Activated CD4-positive, alpha-beta T cell treated with anti-CD3 and anti-CD28 coated beads, Interleukin-2, amount 50 U/mL, for 4 hours (primary cell): Measurements from ENCODE around the gene SLC1A1.

ENCODE experiments used
- DNase-seq, 2 experiments: peaks; one replicate each; pipeline ENCODE4 v3.0.0-alpha.2; 2020

SLC1A1 gene

DNA sequence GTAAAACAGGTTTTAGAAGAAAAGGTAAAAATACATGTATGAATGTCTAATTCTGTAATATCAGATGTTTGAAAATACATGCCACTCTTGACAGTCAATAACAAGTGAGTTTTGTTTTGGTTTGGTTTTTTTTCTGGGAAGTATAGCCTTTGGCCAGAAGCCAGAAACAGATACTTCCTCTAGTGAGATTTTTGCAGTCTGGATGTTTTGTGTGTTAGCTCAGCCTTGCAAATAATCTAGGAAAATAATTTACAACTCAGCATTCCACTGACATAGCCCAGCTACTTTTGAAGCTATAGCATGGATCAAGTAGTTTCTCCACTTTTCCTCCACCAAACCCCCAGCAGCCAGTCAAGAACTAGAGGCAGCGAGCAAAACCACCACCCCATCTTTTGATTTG, 56.7 kb downstream of the SLC1A1 start:
- no peak for DNase-seq

DNA sequence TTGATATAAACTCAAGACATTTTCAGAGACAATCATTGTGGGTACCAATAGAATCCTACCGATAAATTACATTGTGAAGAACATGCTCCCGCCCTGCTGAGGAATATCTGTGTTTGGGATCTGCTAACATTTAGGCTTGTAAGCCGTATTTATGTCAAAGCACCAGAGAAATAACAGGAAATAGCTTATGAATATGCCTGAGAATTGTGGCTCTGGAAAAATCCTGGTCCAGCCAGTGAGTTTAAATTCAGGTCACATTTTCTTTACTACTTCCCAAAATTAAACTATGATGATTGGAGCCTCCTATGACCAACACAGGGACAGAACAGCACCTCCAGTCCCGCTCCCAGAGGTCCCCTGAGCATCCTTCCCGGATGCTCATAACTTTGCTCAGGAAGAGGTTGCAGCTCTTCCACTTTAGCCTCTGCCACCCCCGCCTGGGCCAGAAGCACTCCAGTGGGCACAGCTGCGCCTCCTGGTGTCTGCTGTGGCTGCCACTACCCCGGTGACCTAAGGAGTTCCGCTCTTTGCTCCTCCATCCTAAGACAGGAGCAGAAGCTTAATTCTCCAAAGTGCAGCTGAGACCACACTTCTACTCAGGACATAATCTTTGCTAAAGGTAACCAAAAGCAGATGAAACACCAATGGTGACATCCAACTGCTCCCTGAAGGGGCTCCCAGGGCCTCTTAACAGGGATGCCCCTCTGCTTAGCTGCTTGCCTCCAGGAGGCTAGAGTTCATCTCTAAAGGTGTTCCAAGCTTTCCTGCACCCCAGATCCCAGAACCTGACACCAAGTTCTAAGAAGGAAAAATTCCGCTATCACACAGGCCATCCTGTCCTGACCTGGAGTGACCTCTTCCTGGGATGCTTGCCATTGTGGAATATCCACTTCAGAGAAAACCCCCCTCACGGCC, 58.8 kb downstream of the SLC1A1 start:
- DNase-seq: no peak

DNA sequence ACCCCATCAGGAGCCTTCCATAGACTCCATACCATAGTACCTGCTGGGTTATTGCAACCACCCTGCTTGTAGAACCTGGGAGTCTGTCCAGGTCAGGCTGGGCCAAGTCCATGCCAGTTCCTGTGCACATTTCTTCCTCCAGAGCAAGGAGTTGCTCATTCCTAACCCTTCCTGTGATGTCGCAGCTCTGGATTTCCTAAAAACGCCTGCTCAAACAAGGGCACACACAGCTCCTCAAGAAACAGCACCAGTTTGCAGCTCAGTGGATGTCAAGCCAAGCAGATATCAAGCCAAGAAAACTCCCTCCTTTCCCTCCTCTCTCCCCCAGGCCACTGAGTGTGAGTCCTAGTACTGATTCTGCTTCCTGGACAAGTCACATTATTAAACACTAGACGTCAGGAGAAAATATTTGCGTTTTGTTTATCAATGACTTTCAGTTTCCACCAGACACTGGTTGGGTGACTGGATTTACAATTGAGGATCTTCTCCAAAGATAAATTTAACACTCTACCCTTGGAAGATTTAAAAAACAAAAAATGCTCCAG, 59.6 kb downstream of the SLC1A1 start:
- DNase-seq: no peak

DNA sequence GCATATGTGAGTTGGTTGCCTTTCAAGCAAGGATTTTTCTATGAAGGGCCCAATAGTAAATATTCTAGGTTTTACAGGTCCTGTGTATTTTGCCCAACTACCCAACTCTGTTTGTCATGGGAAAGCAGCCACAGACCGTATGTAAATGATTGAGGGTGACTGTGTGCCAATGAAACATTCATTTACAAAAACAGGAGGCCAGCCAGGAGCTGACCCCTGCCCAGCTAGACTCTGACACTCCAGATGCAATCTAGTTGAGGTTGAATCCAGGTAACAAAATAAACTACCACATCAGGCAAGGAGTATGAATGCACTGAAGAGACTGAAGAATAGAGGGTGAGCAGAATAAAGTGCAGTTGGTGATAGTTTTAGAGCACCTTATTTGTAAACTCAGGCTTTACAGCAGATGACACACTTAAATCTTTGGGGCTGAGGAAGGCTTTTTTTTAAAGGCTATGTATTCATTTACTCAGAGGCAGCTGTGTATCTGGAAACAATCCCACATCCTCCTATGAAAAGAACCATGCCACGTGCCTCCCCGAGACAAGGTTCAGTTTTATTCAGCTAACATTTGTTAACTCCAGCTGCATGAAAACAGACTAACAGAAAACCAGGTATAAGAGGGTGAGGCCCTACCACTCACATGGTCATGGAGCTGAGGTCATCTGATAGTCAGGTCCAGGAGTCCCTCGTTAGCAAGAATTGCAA, 60.7 kb downstream of the SLC1A1 start:
- DNase-seq: no peak

DNA sequence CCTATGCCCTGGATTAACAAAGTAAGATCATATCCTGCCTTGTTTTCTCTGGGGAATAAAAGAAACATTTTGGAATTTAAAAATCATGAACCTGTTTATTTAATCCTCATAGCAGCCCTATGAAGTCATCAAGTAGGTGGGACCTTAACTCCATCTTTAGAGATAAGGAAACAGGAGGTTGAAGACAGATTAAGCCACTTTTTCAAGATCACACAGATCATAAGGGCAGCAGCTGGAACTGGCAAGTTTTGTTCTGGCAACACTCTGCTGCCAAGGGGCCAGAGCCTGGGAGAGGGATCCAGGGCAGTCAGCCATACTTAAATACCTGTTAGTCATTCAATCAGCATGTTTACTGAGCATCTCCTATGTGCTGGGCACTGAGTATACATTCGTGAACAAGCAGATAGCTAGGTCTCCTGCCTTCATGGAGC, 63.7 kb downstream of the SLC1A1 start:
- no peak for DNase-seq

DNA sequence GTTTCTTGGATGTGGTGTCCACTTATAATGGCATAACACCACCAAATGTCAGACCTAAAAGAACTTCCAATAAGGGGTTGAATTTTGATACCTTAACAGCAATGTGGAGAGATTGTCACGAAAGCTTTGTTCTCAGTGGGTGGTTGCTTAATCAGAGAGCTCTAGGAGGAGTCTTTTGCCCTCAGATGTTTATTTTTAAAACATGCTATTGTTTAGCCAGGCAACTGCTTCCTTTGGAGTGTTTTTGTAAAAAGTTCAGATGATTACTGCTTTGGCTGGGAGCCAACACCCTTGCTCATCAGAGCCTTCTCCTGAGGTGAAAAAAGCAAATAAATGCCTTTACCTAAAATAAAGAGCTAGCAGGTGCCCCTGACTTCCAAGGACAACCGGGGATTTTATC, 65.0 kb downstream of the SLC1A1 start:
- no peak for DNase-seq

DNA sequence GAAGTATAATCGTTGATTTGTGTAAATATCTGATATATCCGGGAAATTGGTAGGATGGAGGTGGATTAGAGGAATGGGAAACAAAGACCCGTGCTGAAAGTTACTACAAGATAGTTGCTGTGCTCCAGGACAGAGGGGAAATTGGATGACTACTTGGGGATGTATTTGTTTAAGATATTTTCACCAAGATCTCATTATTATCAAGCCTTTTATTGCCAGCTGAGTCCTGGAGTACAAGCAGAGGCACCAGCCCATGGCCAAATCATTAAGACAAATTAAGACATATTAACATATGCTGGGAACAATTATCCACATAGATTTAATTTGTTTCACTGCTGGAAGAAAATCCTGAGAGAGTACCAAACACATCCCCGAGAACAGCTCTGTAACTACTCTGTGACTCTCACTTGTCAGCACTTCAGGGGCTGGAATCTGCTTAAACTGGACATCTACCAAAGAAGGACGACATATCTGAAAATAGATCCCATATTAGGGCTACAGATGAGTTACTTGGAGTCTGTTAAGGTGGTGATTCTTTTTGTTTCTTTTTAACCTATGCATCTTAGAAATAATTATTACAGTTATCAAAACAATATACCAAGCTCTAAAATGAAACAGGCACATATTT, 68.2 kb downstream of the SLC1A1 start:
- DNase-seq: no peak

DNA sequence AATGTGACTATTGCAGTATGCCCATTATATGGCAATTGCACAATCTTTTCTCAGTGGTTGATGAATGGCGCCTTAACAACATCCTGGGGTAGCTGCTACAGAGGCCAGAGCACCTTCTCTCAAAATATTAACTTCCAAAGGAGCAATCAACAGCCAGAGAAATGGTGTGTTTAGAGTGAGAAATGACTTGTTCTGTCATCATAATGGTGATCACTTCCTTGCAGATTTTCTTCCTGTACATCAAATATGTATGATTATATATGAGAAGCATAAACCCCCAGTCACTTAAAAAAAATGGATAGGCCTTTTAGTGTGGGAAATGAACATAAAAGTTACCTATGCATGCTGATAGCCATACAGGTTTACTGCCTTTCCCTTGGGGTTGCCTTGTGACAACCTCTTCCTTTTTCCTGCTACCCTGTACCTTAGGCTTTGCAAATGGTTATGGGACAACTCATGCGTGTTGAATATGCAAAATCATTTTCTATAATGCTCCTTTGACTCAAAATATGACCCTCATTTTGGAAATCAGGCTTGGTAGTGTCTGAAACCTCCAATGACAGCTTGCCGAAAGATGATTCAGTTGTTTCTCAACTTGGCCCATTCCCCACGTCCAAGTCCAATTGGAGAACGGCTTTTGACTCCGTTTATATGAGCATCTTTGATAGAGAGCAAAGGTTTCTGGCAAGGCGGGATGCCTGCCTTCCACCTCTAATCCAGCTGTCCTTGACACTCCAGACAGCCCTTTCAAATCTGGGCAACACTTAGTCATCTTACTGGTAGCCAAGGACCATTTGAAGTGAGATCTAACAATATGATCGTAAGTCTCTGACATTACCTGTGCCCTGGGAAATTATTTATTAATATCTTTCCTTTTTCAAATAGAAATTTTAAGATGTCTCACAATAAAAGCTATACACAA, 69.3 kb downstream of the SLC1A1 start:
- DNase-seq: no peak

DNA sequence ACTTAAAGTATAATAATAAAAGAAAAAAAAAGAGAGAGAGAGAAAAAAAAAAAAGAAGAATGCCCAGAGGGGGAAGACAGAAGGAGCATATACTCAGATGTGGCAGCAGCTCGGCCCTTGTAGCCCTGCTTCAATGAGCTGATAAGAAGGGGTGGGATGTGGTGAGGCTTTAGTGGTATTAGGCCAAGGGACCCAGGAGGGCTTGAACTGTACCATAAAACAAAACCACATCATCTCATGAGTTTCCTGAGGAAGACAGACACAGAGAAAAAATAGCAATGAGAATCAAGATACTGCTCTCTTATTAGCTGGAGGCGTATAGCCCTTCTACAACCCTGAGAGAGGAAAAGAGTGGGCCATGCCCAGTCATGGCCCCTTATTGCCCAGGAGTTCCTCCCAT, 72.8 kb downstream of the SLC1A1 start:
- DNase-seq: no peak

DNA sequence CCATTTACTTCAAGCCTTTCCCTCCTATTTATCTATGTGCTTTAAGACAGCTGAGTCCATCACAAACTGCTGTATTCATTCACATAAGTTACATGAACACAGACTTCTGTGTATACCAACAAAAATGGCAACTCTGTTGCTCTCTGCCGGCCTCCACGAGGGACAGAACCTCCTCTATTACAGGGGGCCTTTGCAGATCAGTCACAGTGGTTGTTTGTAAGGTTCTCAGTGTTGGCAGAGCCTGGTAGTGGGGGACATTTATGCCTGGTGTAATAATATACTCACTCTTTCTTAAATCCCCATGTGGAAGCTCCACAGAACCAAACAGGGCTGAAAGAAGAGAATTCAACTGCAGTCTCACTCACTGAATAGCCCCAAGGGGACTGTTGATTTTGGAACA, 76.5 kb downstream of the SLC1A1 start:
- no peak for DNase-seq

DNA sequence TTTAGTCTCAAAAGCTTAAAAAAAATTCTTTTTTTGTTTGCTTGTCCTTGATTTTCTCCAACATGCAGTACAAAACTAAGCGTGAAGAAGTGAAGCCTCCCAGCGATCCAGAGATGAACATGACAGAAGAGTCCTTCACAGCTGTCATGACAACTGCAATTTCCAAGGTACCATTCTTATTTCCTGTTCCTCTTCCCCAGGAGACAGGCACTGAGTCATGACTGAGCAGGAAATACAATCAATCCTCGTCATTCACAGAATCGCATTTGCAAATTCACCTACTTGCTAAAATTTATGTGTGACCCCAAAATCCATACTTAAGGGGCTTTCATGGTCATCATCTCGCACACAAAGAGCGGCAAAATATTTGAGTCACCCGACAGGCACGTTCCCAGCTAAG, 77.3 kb downstream of the SLC1A1 start:
- no peak for DNase-seq

DNA sequence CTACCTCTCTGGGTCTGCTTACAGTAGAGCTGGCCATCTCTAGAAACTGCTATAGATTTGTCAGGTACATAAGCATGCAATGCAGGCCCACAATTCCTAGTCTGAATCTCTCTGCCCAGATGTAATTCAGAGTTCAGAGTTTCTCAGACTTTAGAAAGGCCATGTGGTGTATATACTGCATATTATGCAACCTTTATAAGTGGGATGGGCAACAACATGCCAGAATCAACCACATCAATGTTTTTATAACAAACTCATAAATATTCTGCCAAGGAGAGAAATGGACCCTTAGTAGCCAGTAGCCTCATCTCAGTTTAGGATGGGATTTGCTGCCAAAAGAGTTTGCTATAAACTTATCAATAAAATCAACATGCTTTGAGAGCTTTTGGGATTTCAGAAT, 78.8 kb downstream of the SLC1A1 start:
- no peak for DNase-seq

DNA sequence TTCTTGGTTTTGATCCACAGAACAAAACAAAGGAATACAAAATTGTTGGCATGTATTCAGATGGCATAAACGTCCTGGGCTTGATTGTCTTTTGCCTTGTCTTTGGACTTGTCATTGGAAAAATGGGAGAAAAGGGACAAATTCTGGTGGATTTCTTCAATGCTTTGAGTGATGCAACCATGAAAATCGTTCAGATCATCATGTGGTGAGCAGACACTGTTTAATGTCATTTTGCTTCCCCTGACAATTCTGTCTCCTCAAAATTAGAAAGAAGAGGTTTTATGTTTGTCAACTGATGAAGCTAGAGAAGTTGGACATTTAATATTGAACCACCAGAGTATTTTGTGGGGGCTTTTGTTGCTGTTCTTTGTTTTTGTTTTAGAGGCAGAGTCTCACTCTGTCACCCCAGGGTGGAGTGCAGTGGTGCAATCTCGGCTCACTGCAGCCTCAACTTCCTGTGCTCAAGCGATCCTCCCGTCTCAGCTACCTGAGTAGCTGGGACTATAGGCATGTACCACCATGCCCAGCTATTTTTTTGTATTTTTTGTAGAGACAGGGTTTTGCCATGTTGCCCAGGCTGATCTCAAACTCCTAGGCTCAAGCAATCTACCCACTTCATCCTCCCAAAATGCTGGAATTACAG, 82.0 kb downstream of the SLC1A1 start:
- no peak for DNase-seq

DNA sequence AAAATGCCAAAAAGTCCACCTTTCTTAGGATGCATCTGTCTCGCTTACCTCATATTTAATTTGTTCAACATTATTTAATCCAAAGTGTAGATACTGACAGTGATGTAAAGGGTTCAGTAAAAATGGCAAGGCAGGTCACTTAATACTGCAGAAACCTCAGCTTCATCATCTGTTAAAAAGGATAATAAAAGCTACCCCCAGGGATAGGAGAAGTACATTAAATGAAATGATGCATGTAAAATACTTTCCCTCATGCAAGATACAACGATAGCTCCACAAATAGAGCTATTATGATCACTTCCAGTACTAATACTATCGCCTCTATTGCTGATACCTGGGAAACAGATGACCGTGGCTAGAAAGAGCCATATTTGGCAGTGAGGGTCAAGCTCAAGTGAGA, 82.9 kb downstream of the SLC1A1 start:
- DNase-seq: no peak

DNA sequence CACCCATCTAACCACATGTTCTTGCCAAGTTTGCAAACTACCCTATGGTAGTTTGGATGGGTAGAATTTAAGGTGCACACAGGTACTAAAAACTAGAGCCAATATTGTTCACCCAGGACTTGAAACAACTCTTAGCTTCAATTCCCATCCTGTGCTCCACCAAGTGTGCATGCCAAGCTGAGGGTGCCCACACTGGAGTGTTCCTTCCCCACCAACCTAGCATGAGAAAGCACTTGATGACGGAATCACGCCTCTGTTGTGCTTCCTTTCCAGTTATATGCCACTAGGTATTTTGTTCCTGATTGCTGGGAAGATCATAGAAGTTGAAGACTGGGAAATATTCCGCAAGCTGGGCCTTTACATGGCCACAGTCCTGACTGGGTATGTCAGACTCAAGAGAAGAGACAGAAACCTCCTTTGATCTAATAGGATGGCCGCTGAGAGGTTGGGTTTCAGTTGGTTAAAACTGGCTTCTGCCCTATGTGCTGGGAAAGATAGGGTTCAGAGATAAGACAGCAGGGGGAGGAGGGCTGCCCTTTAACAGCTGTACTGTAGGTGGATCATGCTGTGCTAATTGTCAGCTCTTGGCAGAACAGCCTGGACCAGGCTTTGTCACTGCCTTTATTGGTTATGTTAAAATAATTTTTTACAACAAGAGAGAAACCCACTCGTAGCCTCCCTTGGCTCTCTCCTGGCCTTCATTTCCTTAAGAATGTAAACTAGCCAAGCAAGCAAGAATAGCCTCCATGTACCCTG, 83.5 kb downstream of the SLC1A1 start:
- DNase-seq: no peak

DNA sequence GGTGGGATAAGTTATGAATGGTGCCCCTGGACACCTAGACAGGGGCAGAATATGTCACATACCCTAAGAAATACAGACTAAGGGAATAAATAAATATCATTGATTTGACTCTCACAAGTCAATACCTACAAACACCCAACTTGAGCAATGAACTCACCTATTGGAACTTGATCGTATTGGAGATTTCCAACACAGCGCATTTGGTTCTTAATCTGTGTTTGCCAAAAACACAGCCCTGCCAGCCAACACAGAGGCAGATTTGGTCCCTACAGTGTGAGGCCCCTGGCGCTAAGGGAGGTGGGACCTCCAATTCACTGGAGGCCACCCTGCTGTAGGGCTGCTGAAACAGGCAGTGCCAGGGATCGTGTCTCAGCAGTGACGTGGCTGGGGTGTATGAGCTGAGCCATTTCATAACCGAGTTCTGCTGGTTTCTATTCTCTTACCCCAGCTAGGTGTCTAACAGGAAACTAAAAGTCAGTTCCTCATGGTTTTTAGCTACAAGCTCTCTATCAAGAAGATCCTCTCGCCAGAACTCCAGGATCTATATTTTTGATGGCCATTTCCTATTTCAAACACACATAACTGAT, 84.5 kb downstream of the SLC1A1 start:
- DNase-seq: no peak

DNA sequence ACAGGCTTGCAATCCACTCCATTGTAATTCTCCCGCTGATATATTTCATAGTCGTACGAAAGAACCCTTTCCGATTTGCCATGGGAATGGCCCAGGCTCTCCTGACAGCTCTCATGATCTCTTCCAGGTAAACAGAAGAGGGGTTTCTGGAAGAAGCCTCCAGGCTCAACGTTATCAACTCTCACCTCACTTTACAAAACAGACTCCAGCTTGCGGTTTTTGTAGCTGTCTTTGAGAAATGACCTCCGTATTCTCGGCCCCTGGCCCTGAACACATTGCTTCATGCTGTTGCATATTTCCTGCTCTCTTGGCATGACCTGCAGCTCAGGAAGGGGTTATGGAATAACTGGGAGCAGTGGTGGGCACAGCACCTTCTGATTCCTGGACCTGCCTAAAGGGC, 85.7 kb downstream of the SLC1A1 start:
- no peak for DNase-seq

DNA sequence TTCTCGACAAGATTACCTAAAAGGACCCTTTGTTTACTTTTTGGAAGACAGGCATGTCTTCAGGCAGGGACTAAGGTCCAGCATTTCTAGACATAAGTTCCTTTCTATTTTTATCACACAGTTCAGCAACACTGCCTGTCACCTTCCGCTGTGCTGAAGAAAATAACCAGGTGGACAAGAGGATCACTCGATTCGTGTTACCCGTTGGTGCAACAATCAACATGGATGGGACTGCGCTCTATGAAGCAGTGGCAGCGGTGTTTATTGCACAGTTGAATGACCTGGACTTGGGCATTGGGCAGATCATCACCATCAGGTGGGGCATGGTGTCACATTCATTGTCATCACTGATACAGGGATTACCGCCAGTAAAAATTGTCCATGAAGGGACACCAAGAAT, 86.2 kb downstream of the SLC1A1 start:
- no peak for DNase-seq

DNA sequence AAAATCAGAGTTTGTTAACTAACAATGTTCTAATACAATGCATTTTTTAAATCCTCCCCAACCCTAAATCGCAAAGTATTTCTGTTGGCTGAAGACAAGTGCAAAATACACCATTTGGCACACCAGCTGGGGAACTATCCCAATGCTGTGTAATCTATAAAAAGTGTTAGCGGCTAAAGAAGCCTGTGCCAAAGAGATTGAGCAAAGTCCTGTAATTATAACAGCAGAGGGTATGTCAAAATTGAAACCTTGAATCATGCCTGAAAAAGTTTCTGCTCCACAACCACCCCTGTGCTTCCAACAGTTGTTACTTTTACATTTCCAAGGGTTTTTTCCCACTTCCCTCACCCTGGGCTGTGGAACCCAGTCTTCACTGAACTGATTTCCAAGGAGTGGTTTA, 88.7 kb downstream of the SLC1A1 start:
- DNase-seq: no peak

DNA sequence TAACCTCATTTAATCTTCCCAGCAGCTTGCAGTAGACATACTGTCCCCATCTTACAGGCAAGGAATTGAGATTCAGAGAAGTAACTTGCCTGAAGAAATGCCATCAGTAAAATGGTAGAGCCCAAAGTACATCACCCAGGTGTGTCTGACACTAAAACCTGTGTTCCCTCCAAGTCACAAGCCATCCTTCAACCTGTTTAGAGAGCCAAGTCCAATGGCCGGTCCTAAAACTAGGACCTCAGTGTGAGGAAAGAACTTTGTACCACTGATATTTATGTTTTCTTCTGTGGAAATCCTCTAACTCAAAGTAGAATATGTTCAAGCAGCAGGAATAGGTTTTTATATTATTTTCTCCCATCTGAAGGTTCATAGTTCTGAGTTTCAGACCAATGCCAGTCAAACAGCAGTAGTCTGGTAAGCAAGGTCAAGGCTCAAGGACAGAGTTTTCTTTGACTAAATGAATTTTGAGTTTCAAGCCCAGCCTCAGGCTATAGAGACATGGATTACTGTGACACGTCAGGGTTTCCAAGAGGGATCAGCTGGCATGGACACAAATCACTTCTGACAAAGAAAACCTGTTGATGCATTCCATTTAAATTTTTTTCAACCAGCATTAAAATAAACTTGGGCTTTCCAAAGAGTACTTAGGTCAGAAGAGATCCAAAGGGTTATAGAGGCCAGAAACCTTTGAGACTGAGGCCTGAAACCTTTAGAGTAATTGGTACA, 90.9 kb downstream of the SLC1A1 start:
- no peak for DNase-seq
